SU-DHL-6 (cell line): ENCODE results near the gene LRRC26.

Experiments used
- CTCF ChIP-seq: fragments of 200-600 bp; sonication (generic); IDR thresholded peaks from one replicate; pipeline ENCODE4 v1.5.1; 2017; ENCODE audit warnings: antibody characterized with exemption, mild to moderate bottlenecking, low read length, moderate library complexity; ENCODE audit not compliant: insufficient read depth, poor library complexity, severe bottlenecking
- EZH2phosphoT487 ChIP-seq: fragments of 200-600 bp; sonication (generic), shearing (Covaris generic); conservative IDR thresholded peaks from 2 replicates; pipeline ENCODE4 v1.6.1; 2018; ENCODE audit warnings: mild to moderate bottlenecking, antibody characterized with exemption, low read length, moderate library complexity, mixed read lengths

- TF ChIP-seq CTCF (no peak), EZH2phosphoT487 (no peak)
Measured at GRCh38 chr9:137160054-137160425, 9.8 kb downstream of the LRRC26 start.
